Loucy (cell line): Measurements from ENCODE around the gene PPEF1.

Experiments used
- CTCF ChIP-seq: fragments of 200-600 bp; sonication (generic); conservative IDR thresholded peaks from 2 replicates; pipeline ENCODE4 v1.5.1; 2014; ENCODE audit warnings: mild to moderate bottlenecking, antibody characterized with exemption, low read length
- EZH2phosphoT487 ChIP-seq: fragments of 200-600 bp; IDR thresholded peaks from 2 replicates; pipeline ENCODE4 v1.6.1; 2018; ENCODE audit warnings: antibody characterized with exemption, mild to moderate bottlenecking, moderate library complexity, borderline replicate concordance

- TF ChIP-seq CTCF, result no peak
- no peak for TF ChIP-seq EZH2phosphoT487
Observed at GRCh38 chrX:18828832-18829404, 121.5 kb downstream of the PPEF1 start.
